DND-41 (cell line): ENCODE data around the gene DRAP1.
A peak's percentile ranks its signal among the peaks of the same experiment; 100 is the strongest.

Experiments used
- ATAC-seq: fragments of 200-7000 bp; cut with Tn5 transposase; 3 replicates; pipeline ENCODE4 v1.9.1; 2021; ENCODE audit warnings: low read depth; ENCODE audit not compliant: insufficient read depth
- DNase-seq: peaks from one replicate; pipeline ENCODE4 v3.0.0-alpha.2; 2020
- H2AFZ ChIP-seq: 2 replicates; pipeline ENCODE4 v1.6.0; 2012; ENCODE audit warnings: low read depth, low read length
- H3K27ac ChIP-seq: 2 replicates; pipeline ENCODE4 v1.5.1; 2012; ENCODE audit warnings: low read length, inconsistent platforms
- H3K27me3 ChIP-seq: fragments of 200-600 bp; sonication (generic); 2 replicates; pipeline ENCODE4 v1.6.0; 2012; ENCODE audit warnings: low read length, mild to moderate bottlenecking, inconsistent platforms; ENCODE audit not compliant: insufficient read depth, poor library complexity
- H3K36me3 ChIP-seq: 2 replicates; pipeline ENCODE4 v1.5.1; 2012; ENCODE audit warnings: low read length, inconsistent platforms; ENCODE audit not compliant: insufficient read depth
- H3K4me1 ChIP-seq: 2 replicates; pipeline ENCODE4 v1.5.1; 2012; ENCODE audit warnings: mild to moderate bottlenecking, low read length; ENCODE audit not compliant: insufficient read depth
- H3K4me2 ChIP-seq: 2 replicates; pipeline ENCODE4 v1.6.0; 2012; ENCODE audit warnings: mild to moderate bottlenecking, moderate library complexity, low read length, inconsistent platforms; ENCODE audit not compliant: insufficient read depth
- H3K4me3 ChIP-seq, 2 experiments: fragments of 200-600 bp in 1 of 2; shearing (Covaris generic) in 1 of 2; 2 replicates each; pipeline ENCODE4 v1.5.1; 2012 to 2016; ENCODE audit warnings: inconsistent platforms in 2 of 2, low read length in 2 of 2, mild to moderate bottlenecking in 2 of 2, low read depth in 1 of 2, moderate library complexity in 1 of 2
- H3K79me2 ChIP-seq: 2 replicates; pipeline ENCODE4 v1.6.0; 2012; ENCODE audit warnings: low read length, inconsistent platforms; ENCODE audit not compliant: insufficient read depth
- H3K9ac ChIP-seq: 2 replicates; pipeline ENCODE4 v1.6.0; 2012; ENCODE audit warnings: low read depth, mild to moderate bottlenecking, inconsistent platforms, low read length, moderate library complexity
- H3K9me3 ChIP-seq: 2 replicates; pipeline ENCODE4 v1.5.1; 2012; ENCODE audit warnings: low read length, moderate library complexity, mild to moderate bottlenecking, inconsistent platforms; ENCODE audit not compliant: insufficient read depth, severe bottlenecking
- H4K20me1 ChIP-seq: 2 replicates; pipeline ENCODE4 v1.6.0; 2012; ENCODE audit warnings: low read length; ENCODE audit not compliant: insufficient read depth
- CTCF ChIP-seq: IDR thresholded peaks from 2 replicates; pipeline ENCODE4 v1.5.1; 2012; ENCODE audit warnings: borderline replicate concordance, low read length, moderate library complexity, mild to moderate bottlenecking; ENCODE audit not compliant: poor library complexity, severe bottlenecking; ENCODE audit errors: extremely low read depth
- EZH2 ChIP-seq: IDR thresholded peaks from 3 replicates; pipeline ENCODE4 v1.6.1; 2012; ENCODE audit warnings: borderline replicate concordance, low read depth, mild to moderate bottlenecking, moderate library complexity, low read length, inconsistent platforms; ENCODE audit not compliant: severe bottlenecking

The DRAP1 gene

GRCh38 chr11:65922565-65922964 is 3.3 kb downstream of the DRAP1 start:
- no peak overlapping the region for H3K9ac ChIP-seq
- H4K20me1 ChIP-seq: peaks cover 6% of the 10 kb centered on the region; the same call in 1 of the 2 replicates
- H3K27ac ChIP-seq: no peak overlapping the region
- ATAC-seq: no peak
- H3K4me2 ChIP-seq: no peak overlapping the region
- no peak for DNase-seq
- H3K4me1 ChIP-seq: peaks cover 30% of the 10 kb centered on the region
- no peaks in the 10 kb centered on the region for H3K27me3 ChIP-seq
- peaks cover 37% of the 10 kb centered on the region for H3K36me3 ChIP-seq
- no peaks in the 10 kb centered on the region for H3K9me3 ChIP-seq
- peaks cover 26% of the 10 kb centered on the region for H3K79me2 ChIP-seq
- TF ChIP-seq EZH2: no peak
- no peak for TF ChIP-seq CTCF
- no peak overlapping the region for H3K4me3 ChIP-seq
- H2AFZ ChIP-seq: no peak overlapping the region

GRCh38 chr11:65925397-65925796 is 6.2 kb downstream of the DRAP1 start:
- peaks cover 28% of the 10 kb centered on the region for H3K36me3 ChIP-seq
- no peak overlapping the region for H3K9ac ChIP-seq
- no peak for ATAC-seq
- no peak overlapping the region for H2AFZ ChIP-seq
- H3K27ac ChIP-seq: no peak overlapping the region
- no peaks in the 10 kb centered on the region; the same call in 1 of the 2 replicates for H4K20me1 ChIP-seq
- TF ChIP-seq EZH2 (no peak), CTCF (no peak)
- no peak overlapping the region for H3K4me2 ChIP-seq
- no peak overlapping the region for H3K4me3 ChIP-seq
- H3K27me3 ChIP-seq: no peaks in the 10 kb centered on the region
- DNase-seq: no peak
- H3K9me3 ChIP-seq: no peaks in the 10 kb centered on the region
- peaks cover 5% of the 10 kb centered on the region for H3K79me2 ChIP-seq
- H3K4me1 ChIP-seq: peaks cover 33% of the 10 kb centered on the region

- peak overlapping the region in 1 of 2 experiments; percentile 49; a peak in 2 of 4 replicates for H3K4me3 ChIP-seq
- no peaks in the 10 kb centered on the region for H3K9me3 ChIP-seq
- DNase-seq (peak; percentile 94), ATAC-seq (peak; percentile 90)
- H3K4me2 ChIP-seq: peak overlapping the region; percentile 65
- H2AFZ ChIP-seq: peak overlapping the region; percentile 82
- no peaks in the 10 kb centered on the region for H3K79me2 ChIP-seq
- H3K27me3 ChIP-seq: no peaks in the 10 kb centered on the region
- TF ChIP-seq CTCF (peak; percentile 10), EZH2 (no peak)
- H4K20me1 ChIP-seq: no peaks in the 10 kb centered on the region
- H3K4me1 ChIP-seq: peaks cover 30% of the 10 kb centered on the region
- H3K36me3 ChIP-seq: peaks cover 4% of the 10 kb centered on the region
- peak overlapping the region; percentile 90 for H3K27ac ChIP-seq
- peak overlapping the region; percentile 59 for H3K9ac ChIP-seq
Measured at GRCh38 chr11:65927904-65928397, 8.7 kb downstream of the DRAP1 start.

- peak overlapping the region; percentile 82 for H2AFZ ChIP-seq
- H3K4me3 ChIP-seq: peak overlapping the region in 1 of 2 experiments; percentile 49; a peak in 1 of 4 replicates
- H3K4me2 ChIP-seq: peak overlapping the region; percentile 65
- no peaks in the 10 kb centered on the region for H3K79me2 ChIP-seq
- H3K36me3 ChIP-seq: no peaks in the 10 kb centered on the region
- DNase-seq (no peak), ATAC-seq (no peak)
- peak overlapping the region; percentile 90 for H3K27ac ChIP-seq
- H4K20me1 ChIP-seq: no peaks in the 10 kb centered on the region
- TF ChIP-seq CTCF (no peak), EZH2 (no peak)
- H3K9ac ChIP-seq: peak overlapping the region; percentile 59
- H3K27me3 ChIP-seq: no peaks in the 10 kb centered on the region
- peaks cover 30% of the 10 kb centered on the region for H3K4me1 ChIP-seq
- no peaks in the 10 kb centered on the region for H3K9me3 ChIP-seq
Measured at GRCh38 chr11:65928667-65929066, 9.4 kb downstream of the DRAP1 start.
